ENCODE measurements around the gene CCDC51. TPM values are rescaled to one million over a fixed set of nuclear protein-coding genes. Genes with fewer than 3 reads are reported as not detected.

Gene CCDC51
- total RNA-seq, 1 experiment from 2014 or later = 18.9 TPM

DNA sequence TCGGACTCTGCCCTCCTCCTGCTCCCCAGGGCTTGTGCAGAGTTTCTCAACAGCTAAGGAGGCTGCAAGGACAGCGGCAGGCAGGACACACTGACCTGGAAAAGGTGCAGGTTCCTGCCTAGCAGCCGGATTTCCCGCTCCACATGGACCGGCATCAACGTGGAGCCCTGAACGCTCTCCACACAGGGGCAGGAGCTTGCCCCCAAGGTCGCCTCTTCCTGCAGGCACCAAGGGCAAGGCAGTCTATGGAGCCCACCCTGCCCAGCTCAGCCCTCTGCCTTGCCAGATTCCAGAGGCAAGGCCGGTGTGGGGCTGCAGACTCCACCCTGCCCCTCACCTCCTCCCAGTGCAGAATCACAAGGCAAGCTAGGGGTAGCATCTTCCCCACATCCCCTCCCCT lies 20.8 kb downstream of the CCDC51 start:
- intact Hi-C loops (cut with micrococcal nuclease; ENCODE audit: unreplicated experiment) = no loop called here
- peaks cover 67% of the 10 kb centered on the region for H3K36me3 Mint-ChIP-seq (ENCODE audit: insufficient read depth, unreplicated experiment)
- no peak overlapping the region for H3K27ac Mint-ChIP-seq (ENCODE audit: unreplicated experiment)
- no peak overlapping the region for H3K4me3 Mint-ChIP-seq (ENCODE audit: low read depth, unreplicated experiment)
- no peak for DNase-seq
- H3K4me1 Mint-ChIP-seq (ENCODE audit: low read depth, unreplicated experiment) = peaks cover 9% of the 10 kb centered on the region
- H3K27me3 Mint-ChIP-seq (ENCODE audit: unreplicated experiment) = no peaks in the 10 kb centered on the region
- CTCF ChIA-PET = interaction anchor here (1.1 kb wide), 1 partner anchor 17 kb away, joined by 3 read pairs; no protein-coding TSS in a partner anchor
- no TSS peak for BruUV-seq (replicated peaks)
- no peak for TF ChIP-seq CTCF (IDR thresholded peaks at IDR 0.05; ENCODE audit: unreplicated experiment)
- H3K9me3 Mint-ChIP-seq (ENCODE audit: low read depth, unreplicated experiment) = no peaks in the 10 kb centered on the region

GRCh38 chr3:48418651-48419050 lies 21.3 kb downstream of the CCDC51 start:
- intact Hi-C loops (cut with micrococcal nuclease; ENCODE audit: unreplicated experiment) = no loop called here
- Mint-ChIP-seq H3K9me3 (ENCODE audit: low read depth, unreplicated experiment) (no peaks in the 10 kb centered on the region), H3K36me3 (ENCODE audit: insufficient read depth, unreplicated experiment) (peaks cover 64% of the 10 kb centered on the region), H3K27me3 (ENCODE audit: unreplicated experiment) (no peaks in the 10 kb centered on the region), H3K27ac (ENCODE audit: unreplicated experiment) (no peak overlapping the region), H3K4me1 (ENCODE audit: low read depth, unreplicated experiment) (peaks cover 8% of the 10 kb centered on the region), H3K4me3 (ENCODE audit: low read depth, unreplicated experiment) (no peak overlapping the region)
- DNase-seq = no peak
- CTCF ChIA-PET = interaction anchor here (1.1 kb wide), 1 partner anchor 17 kb away, joined by 3 read pairs; no protein-coding TSS in a partner anchor
- BruUV-seq (replicated peaks) = no TSS peak
- no peak for TF ChIP-seq CTCF (IDR thresholded peaks at IDR 0.05; ENCODE audit: unreplicated experiment)

- Mint-ChIP-seq H3K9me3 (ENCODE audit: low read depth, unreplicated experiment) (no peaks in the 10 kb centered on the region), H3K36me3 (ENCODE audit: insufficient read depth, unreplicated experiment) (peaks cover 64% of the 10 kb centered on the region)
- no TSS peak for BruUV-seq (replicated peaks)
These were observed 21.8 kb downstream of the CCDC51 start for GRCh38 chr3:48418140-48418539.

DNA sequence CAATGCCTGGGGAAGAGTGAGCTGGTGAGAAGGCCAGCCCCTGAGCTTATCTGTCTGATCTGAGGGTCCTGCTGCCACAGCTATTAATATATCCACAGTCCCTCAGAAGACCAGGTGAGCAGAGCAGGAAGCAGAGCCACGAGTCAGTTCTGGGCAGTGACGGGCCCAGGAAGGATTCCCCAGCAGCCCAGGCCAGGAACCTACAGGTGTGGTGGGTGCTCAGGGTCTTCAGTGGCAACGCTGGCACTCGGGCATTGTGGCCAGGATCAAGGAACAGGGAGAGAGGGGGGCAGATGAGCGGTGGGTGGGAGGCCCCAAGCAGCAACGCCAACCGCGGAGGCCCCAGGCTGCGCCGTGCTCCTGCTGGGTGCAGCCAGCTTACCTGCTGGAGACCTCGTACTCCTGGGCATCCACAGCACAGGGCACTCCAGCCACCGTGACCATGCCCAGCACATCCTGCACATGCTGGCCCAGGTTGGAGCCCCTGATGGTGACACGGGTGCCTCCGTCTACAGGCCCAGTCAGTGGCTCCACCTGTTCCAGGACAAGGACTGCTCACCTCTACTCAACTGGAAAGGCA lies 22.3 kb downstream of the CCDC51 start:
- Mint-ChIP-seq H3K36me3 (ENCODE audit: insufficient read depth, unreplicated experiment) (peaks cover 69% of the 10 kb centered on the region), H3K9me3 (ENCODE audit: low read depth, unreplicated experiment) (no peaks in the 10 kb centered on the region), H3K27ac (ENCODE audit: unreplicated experiment) (no peak overlapping the region), H3K4me3 (ENCODE audit: low read depth, unreplicated experiment) (no peak overlapping the region), H3K27me3 (ENCODE audit: unreplicated experiment) (no peaks in the 10 kb centered on the region), H3K4me1 (ENCODE audit: low read depth, unreplicated experiment) (no peaks in the 10 kb centered on the region)
- DNase-seq = no peak
- TF ChIP-seq CTCF (IDR thresholded peaks at IDR 0.05; ENCODE audit: unreplicated experiment) = no peak
- intact Hi-C loops (cut with micrococcal nuclease; ENCODE audit: unreplicated experiment) = no loop called here
- CTCF ChIA-PET = interaction anchor here (0.6 kb wide), 1 partner anchor 17 kb away, joined by 5 read pairs; no protein-coding TSS in a partner anchor
- BruUV-seq (replicated peaks) = no TSS peak

More at GRCh38 chr3:48418140-48418539, 21.8 kb downstream of the CCDC51 start:
- Mint-ChIP-seq H3K4me3 (ENCODE audit: low read depth, unreplicated experiment) (no peak overlapping the region), H3K27ac (ENCODE audit: unreplicated experiment) (no peak overlapping the region), H3K27me3 (ENCODE audit: unreplicated experiment) (no peaks in the 10 kb centered on the region), H3K4me1 (ENCODE audit: low read depth, unreplicated experiment) (peaks cover 5% of the 10 kb centered on the region)
- no peak for TF ChIP-seq CTCF (IDR thresholded peaks at IDR 0.05; ENCODE audit: unreplicated experiment)
- no peak for DNase-seq
- intact Hi-C loops (cut with micrococcal nuclease; ENCODE audit: unreplicated experiment) = no loop called here
- CTCF ChIA-PET = interaction anchor here (0.6 kb wide), 1 partner anchor 17 kb away, joined by 5 read pairs; no protein-coding TSS in a partner anchor

Measured in Calu3 (cell line).